ENCODE data around the gene CHST15.

CHST15 gene

GRCh38 chr10:124015991-124016390 is 77.4 kb downstream of the CHST15 start:
- Mint-ChIP-seq H3K36me3 (ENCODE audit: insufficient read depth) (no peaks in the 10 kb centered on the region), H3K4me3 (no peak overlapping the region), H3K27ac (ENCODE audit: low read depth) (no peak overlapping the region), H3K9me3 (peaks cover 7% of the 10 kb centered on the region), H3K27me3 (peaks cover 43% of the 10 kb centered on the region), H3K4me1 (no peaks in the 10 kb centered on the region)
- no peak for DNase-seq (ENCODE audit: low spot score in 2 of 2)
- ATAC-seq (replicated peaks; ENCODE audit: extremely low read depth, poor library complexity, severe bottlenecking), result no peak

GRCh38 chr10:124014416-124015154 is 78.8 kb downstream of the CHST15 start:
- Mint-ChIP-seq H3K27ac (ENCODE audit: low read depth) (no peak overlapping the region), H3K4me1 (no peaks in the 10 kb centered on the region), H3K36me3 (ENCODE audit: insufficient read depth) (no peaks in the 10 kb centered on the region), H3K9me3 (peaks cover 7% of the 10 kb centered on the region), H3K27me3 (peaks cover 33% of the 10 kb centered on the region), H3K4me3 (no peak overlapping the region)
- no peak for ATAC-seq (replicated peaks; ENCODE audit: extremely low read depth, poor library complexity, severe bottlenecking)
- no peak for DNase-seq (ENCODE audit: low spot score in 2 of 2)

- Mint-ChIP-seq H3K27me3 (peaks cover 26% of the 10 kb centered on the region), H3K36me3 (ENCODE audit: insufficient read depth) (no peaks in the 10 kb centered on the region), H3K9me3 (peaks cover 7% of the 10 kb centered on the region), H3K4me3 (no peak overlapping the region), H3K27ac (ENCODE audit: low read depth) (no peak overlapping the region), H3K4me1 (no peaks in the 10 kb centered on the region)
- ATAC-seq (replicated peaks; ENCODE audit: extremely low read depth, poor library complexity, severe bottlenecking), result no peak
- DNase-seq (ENCODE audit: low spot score in 2 of 2), result no peak
Measured at GRCh38 chr10:124013916-124014315, 79.5 kb downstream of the CHST15 start.

GRCh38 chr10:124012991-124013390 is 80.4 kb downstream of the CHST15 start:
- Mint-ChIP-seq H3K9me3 (peaks cover 7% of the 10 kb centered on the region), H3K27ac (ENCODE audit: low read depth) (no peak overlapping the region), H3K36me3 (ENCODE audit: insufficient read depth) (no peaks in the 10 kb centered on the region), H3K4me3 (no peak overlapping the region), H3K27me3 (peaks cover 19% of the 10 kb centered on the region), H3K4me1 (no peaks in the 10 kb centered on the region)
- DNase-seq (ENCODE audit: low spot score in 2 of 2) (no peak), ATAC-seq (replicated peaks; ENCODE audit: extremely low read depth, poor library complexity, severe bottlenecking) (no peak)

- H3K36me3 Mint-ChIP-seq (ENCODE audit: insufficient read depth), result no peaks in the 10 kb centered on the region
- H3K4me3 Mint-ChIP-seq, result no peak overlapping the region
- peaks cover 7% of the 10 kb centered on the region for H3K9me3 Mint-ChIP-seq
- no peaks in the 10 kb centered on the region for H3K4me1 Mint-ChIP-seq
- ATAC-seq (replicated peaks; ENCODE audit: extremely low read depth, poor library complexity, severe bottlenecking), result no peak
- no peak overlapping the region for H3K27ac Mint-ChIP-seq (ENCODE audit: low read depth)
- no peak for DNase-seq (ENCODE audit: low spot score in 2 of 2)
- H3K27me3 Mint-ChIP-seq, result peaks cover 15% of the 10 kb centered on the region
Measured at GRCh38 chr10:124012583-124012982, 80.8 kb downstream of the CHST15 start.

- H3K4me1 Mint-ChIP-seq, result no peaks in the 10 kb centered on the region
- H3K4me3 Mint-ChIP-seq, result no peak overlapping the region
- peaks cover 12% of the 10 kb centered on the region for H3K27me3 Mint-ChIP-seq
- peaks cover 7% of the 10 kb centered on the region for H3K9me3 Mint-ChIP-seq
- no peak for DNase-seq (ENCODE audit: low spot score in 2 of 2)
- H3K27ac Mint-ChIP-seq (ENCODE audit: low read depth), result no peak overlapping the region
- no peaks in the 10 kb centered on the region for H3K36me3 Mint-ChIP-seq (ENCODE audit: insufficient read depth)
- no peak for ATAC-seq (replicated peaks; ENCODE audit: extremely low read depth, poor library complexity, severe bottlenecking)
Measured at GRCh38 chr10:124012066-124012465, 81.3 kb downstream of the CHST15 start.

GRCh38 chr10:124011464-124011863 is 81.9 kb downstream of the CHST15 start:
- ATAC-seq (replicated peaks; ENCODE audit: extremely low read depth, poor library complexity, severe bottlenecking) (no peak), DNase-seq (ENCODE audit: low spot score in 2 of 2) (no peak)
- Mint-ChIP-seq H3K27ac (ENCODE audit: low read depth) (no peak overlapping the region), H3K4me3 (no peak overlapping the region), H3K27me3 (peaks cover 18% of the 10 kb centered on the region), H3K4me1 (no peaks in the 10 kb centered on the region), H3K9me3 (peaks cover 7% of the 10 kb centered on the region), H3K36me3 (ENCODE audit: insufficient read depth) (no peaks in the 10 kb centered on the region)

- H3K36me3 Mint-ChIP-seq (ENCODE audit: insufficient read depth), result no peaks in the 10 kb centered on the region
- peaks cover 27% of the 10 kb centered on the region for H3K27me3 Mint-ChIP-seq
Measured at GRCh38 chr10:124010563-124011131, 82.8 kb downstream of the CHST15 start.

GRCh38 chr10:124010024-124010423 is 83.4 kb downstream of the CHST15 start:
- no peak for ATAC-seq (replicated peaks; ENCODE audit: extremely low read depth, poor library complexity, severe bottlenecking)
- no peaks in the 10 kb centered on the region for H3K4me1 Mint-ChIP-seq
- no peak overlapping the region for H3K4me3 Mint-ChIP-seq
- peaks cover 7% of the 10 kb centered on the region for H3K9me3 Mint-ChIP-seq
- H3K27ac Mint-ChIP-seq (ENCODE audit: low read depth), result no peak overlapping the region
- no peak for DNase-seq (ENCODE audit: low spot score in 2 of 2)
- H3K27me3 Mint-ChIP-seq, result peaks cover 33% of the 10 kb centered on the region
- H3K36me3 Mint-ChIP-seq (ENCODE audit: insufficient read depth), result no peaks in the 10 kb centered on the region

More at GRCh38 chr10:124010563-124011131, 82.8 kb downstream of the CHST15 start:
- DNase-seq (ENCODE audit: low spot score in 2 of 2) (no peak), ATAC-seq (replicated peaks; ENCODE audit: extremely low read depth, poor library complexity, severe bottlenecking) (no peak)
- peaks cover 7% of the 10 kb centered on the region for H3K9me3 Mint-ChIP-seq
- H3K4me3 Mint-ChIP-seq, result no peak overlapping the region
- no peak overlapping the region for H3K27ac Mint-ChIP-seq (ENCODE audit: low read depth)
- no peaks in the 10 kb centered on the region for H3K4me1 Mint-ChIP-seq

GRCh38 chr10:124009231-124010015 is 84.0 kb downstream of the CHST15 start:
- peaks cover 37% of the 10 kb centered on the region for H3K27me3 Mint-ChIP-seq
- DNase-seq (ENCODE audit: low spot score in 2 of 2) (no peak), ATAC-seq (replicated peaks; ENCODE audit: extremely low read depth, poor library complexity, severe bottlenecking) (no peak)
- peaks cover 7% of the 10 kb centered on the region for H3K9me3 Mint-ChIP-seq
- no peaks in the 10 kb centered on the region for H3K36me3 Mint-ChIP-seq (ENCODE audit: insufficient read depth)
- no peaks in the 10 kb centered on the region for H3K4me1 Mint-ChIP-seq
- H3K4me3 Mint-ChIP-seq, result no peak overlapping the region
- H3K27ac Mint-ChIP-seq (ENCODE audit: low read depth), result no peak overlapping the region

- H3K9me3 Mint-ChIP-seq, result peaks cover 4% of the 10 kb centered on the region
- no peaks in the 10 kb centered on the region for H3K36me3 Mint-ChIP-seq (ENCODE audit: insufficient read depth)
- DNase-seq (ENCODE audit: low spot score in 2 of 2) (no peak), ATAC-seq (replicated peaks; ENCODE audit: extremely low read depth, poor library complexity, severe bottlenecking) (no peak)
- H3K4me1 Mint-ChIP-seq, result no peaks in the 10 kb centered on the region
- H3K4me3 Mint-ChIP-seq, result no peak overlapping the region
- H3K27me3 Mint-ChIP-seq, result peaks cover 30% of the 10 kb centered on the region
- no peak overlapping the region for H3K27ac Mint-ChIP-seq (ENCODE audit: low read depth)
Measured at GRCh38 chr10:124008681-124009080, 84.7 kb downstream of the CHST15 start.

- H3K4me3 Mint-ChIP-seq, result no peak overlapping the region
- H3K36me3 Mint-ChIP-seq (ENCODE audit: insufficient read depth), result no peaks in the 10 kb centered on the region
- no peaks in the 10 kb centered on the region for H3K4me1 Mint-ChIP-seq
- peaks cover 25% of the 10 kb centered on the region for H3K27me3 Mint-ChIP-seq
- DNase-seq (ENCODE audit: low spot score in 2 of 2) (no peak), ATAC-seq (replicated peaks; ENCODE audit: extremely low read depth, poor library complexity, severe bottlenecking) (no peak)
- no peaks in the 10 kb centered on the region for H3K9me3 Mint-ChIP-seq
- no peak overlapping the region for H3K27ac Mint-ChIP-seq (ENCODE audit: low read depth)
Measured at GRCh38 chr10:124008187-124008586, 85.2 kb downstream of the CHST15 start.

GRCh38 chr10:124007773-124008145 is 85.6 kb downstream of the CHST15 start:
- no peaks in the 10 kb centered on the region for H3K36me3 Mint-ChIP-seq (ENCODE audit: insufficient read depth)
- no peak for DNase-seq (ENCODE audit: low spot score in 2 of 2)
- no peaks in the 10 kb centered on the region for H3K9me3 Mint-ChIP-seq
- peaks cover 25% of the 10 kb centered on the region for H3K27me3 Mint-ChIP-seq
- H3K4me1 Mint-ChIP-seq, result no peaks in the 10 kb centered on the region
- no peak overlapping the region for H3K27ac Mint-ChIP-seq (ENCODE audit: low read depth)
- no peak for ATAC-seq (replicated peaks; ENCODE audit: extremely low read depth, poor library complexity, severe bottlenecking)
- no peak overlapping the region for H3K4me3 Mint-ChIP-seq
